Measurements from ENCODE around the gene COBL.

GRCh38 chr7:51276091-51276605, 40.5 kb downstream of the COBL start:
- TF ChIP-seq, protein P1, sequence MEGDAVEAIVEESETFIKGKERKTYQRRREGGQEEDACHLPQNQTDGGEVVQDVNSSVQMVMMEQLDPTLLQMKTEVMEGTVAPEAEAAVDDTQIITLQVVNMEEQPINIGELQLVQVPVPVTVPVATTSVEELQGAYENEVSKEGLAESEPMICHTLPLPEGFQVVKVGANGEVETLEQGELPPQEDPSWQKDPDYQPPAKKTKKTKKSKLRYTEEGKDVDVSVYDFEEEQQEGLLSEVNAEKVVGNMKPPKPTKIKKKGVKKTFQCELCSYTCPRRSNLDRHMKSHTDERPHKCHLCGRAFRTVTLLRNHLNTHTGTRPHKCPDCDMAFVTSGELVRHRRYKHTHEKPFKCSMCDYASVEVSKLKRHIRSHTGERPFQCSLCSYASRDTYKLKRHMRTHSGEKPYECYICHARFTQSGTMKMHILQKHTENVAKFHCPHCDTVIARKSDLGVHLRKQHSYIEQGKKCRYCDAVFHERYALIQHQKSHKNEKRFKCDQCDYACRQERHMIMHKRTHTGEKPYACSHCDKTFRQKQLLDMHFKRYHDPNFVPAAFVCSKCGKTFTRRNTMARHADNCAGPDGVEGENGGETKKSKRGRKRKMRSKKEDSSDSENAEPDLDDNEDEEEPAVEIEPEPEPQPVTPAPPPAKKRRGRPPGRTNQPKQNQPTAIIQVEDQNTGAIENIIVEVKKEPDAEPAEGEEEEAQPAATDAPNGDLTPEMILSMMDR (conservative IDR thresholded peaks at IDR 0.05; ENCODE audit: low read depth, low read length), result no peak
- TF ChIP-seq EZH2 (IDR thresholded peaks at IDR 0.05; ENCODE audit: low read length, unreplicated experiment) (no peak), EZH2phosphoT487 (IDR thresholded peaks at IDR 0.05; ENCODE audit: borderline replicate concordance, low read length) (no peak)

All from PC-3 (cell line).